Panc1 (cell line): ENCODE measurements around the gene GFRA1.

Experiments used
- CTCF ChIP-seq: fragments of 450-650 bp; IDR thresholded peaks from 2 replicates; pipeline ENCODE4 v1.5.1; 2017; ENCODE audit warnings: mild to moderate bottlenecking
- POLR2AphosphoS5 ChIP-seq: IDR thresholded peaks from 2 replicates; pipeline ENCODE4 v1.6.1; 2012; ENCODE audit warnings: mild to moderate bottlenecking, low read depth, low read length, moderate library complexity
- TCF7L2 ChIP-seq: IDR thresholded peaks from 2 replicates; pipeline ENCODE4 v1.6.1; 2011; ENCODE audit warnings: mild to moderate bottlenecking, low read depth, low read length, inconsistent platforms
- TF ChIP-seq, protein P1 (sequence below), 2 experiments: IDR thresholded peaks; 2 replicates each; pipeline ENCODE4 v1.6.1; 2011 to 2012; ENCODE audit warnings: low read depth in 2 of 2, control low read depth in 1 of 2, low read length in 1 of 2, mild to moderate bottlenecking in 1 of 2, moderate library complexity in 1 of 2; ENCODE audit not compliant: insufficient read depth in 1 of 2

DNA sequence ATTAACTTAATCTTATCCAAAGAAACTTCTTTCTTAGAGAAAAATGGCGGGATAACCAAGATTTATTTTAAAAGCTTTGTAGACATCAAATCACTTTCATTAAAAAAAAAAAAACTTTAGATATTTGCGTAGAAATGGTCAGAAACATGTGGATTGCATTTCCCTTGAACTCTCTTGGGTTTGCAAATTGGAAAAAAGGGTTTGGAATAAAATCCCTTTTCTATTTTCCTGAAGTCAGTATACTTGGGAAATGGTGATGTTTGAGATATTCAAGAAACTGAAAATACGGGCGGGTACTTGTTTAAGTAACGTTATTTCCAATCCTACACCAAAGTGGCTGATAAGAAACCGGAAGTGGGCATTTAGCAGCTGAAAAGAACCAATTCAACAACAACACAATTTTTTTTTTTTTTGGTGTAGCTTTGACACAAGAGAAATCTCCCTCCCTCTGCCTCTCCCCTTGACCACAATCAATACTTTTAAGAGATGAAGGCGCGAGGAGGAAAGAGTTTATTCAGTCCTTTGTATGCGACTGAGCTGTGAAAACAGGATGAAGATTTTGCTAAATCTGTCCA, 13.7 kb upstream of the GFRA1 start:
- TF ChIP-seq, protein P1, sequence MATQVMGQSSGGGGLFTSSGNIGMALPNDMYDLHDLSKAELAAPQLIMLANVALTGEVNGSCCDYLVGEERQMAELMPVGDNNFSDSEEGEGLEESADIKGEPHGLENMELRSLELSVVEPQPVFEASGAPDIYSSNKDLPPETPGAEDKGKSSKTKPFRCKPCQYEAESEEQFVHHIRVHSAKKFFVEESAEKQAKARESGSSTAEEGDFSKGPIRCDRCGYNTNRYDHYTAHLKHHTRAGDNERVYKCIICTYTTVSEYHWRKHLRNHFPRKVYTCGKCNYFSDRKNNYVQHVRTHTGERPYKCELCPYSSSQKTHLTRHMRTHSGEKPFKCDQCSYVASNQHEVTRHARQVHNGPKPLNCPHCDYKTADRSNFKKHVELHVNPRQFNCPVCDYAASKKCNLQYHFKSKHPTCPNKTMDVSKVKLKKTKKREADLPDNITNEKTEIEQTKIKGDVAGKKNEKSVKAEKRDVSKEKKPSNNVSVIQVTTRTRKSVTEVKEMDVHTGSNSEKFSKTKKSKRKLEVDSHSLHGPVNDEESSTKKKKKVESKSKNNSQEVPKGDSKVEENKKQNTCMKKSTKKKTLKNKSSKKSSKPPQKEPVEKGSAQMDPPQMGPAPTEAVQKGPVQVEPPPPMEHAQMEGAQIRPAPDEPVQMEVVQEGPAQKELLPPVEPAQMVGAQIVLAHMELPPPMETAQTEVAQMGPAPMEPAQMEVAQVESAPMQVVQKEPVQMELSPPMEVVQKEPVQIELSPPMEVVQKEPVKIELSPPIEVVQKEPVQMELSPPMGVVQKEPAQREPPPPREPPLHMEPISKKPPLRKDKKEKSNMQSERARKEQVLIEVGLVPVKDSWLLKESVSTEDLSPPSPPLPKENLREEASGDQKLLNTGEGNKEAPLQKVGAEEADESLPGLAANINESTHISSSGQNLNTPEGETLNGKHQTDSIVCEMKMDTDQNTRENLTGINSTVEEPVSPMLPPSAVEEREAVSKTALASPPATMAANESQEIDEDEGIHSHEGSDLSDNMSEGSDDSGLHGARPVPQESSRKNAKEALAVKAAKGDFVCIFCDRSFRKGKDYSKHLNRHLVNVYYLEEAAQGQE (IDR thresholded peaks at IDR 0.05; ENCODE audit: insufficient read depth in 1 of 2, low read depth in 2 of 2, low read length in 1 of 2) = no peak
- no peak for TF ChIP-seq CTCF
- TF ChIP-seq POLR2AphosphoS5 = no peak
- no peak for TF ChIP-seq TCF7L2
